Measurements from ENCODE around the gene STRADA. TPM values are rescaled to one million over a fixed set of nuclear protein-coding genes. Genes with fewer than 3 reads are reported as not detected.

Gene STRADA
- total and polyA plus RNA-seq, 2 of the 8 experiments (the other 6 are each of a cell fraction or from before 2014, with no cell fraction given), result 35.6 to 43.3 TPM

DNA sequence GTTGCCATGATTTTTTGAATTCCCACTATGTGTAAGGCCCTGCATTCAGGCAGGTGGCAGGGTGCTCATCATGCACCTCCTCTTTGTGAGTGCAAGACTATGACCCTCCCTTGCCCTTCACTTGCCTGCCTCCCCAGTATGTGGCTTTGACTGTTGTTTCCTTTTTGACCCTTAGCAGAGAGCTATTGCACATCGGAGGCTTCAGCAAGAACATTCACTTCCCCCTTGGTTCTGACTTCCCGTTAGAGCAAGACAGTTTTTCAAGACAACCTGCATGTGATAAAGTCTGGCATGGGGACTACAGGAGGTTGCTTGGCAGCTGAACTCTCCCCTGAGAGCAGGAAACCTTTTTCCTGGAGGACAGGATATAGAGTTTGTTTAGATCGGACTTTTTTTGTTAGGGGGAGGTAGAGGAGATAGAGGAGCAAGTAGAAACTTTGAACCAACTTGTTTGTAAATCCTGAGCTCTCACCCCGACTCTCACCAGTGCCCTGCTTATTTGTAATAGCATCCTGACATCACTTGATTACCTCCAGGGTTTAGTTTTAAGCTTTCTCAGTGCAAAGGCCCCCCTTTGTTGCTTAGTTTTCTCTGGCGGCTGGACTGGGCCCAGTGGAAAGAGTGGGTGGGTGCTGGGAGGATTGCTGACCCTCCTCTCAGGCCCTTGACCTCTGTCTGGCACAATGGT, 75.9 kb downstream of the STRADA start:
- FAIRE-seq, result no peak
- Histone ChIP-seq H3K14ac (ENCODE audit: insufficient read length) (no peak overlapping the region), H2BK15ac (ENCODE audit: low read length) (no peak overlapping the region), H3K79me2 (ENCODE audit: control insufficient read depth in 1 of 2, insufficient read depth in 2 of 2, low read length in 2 of 2) (no peaks in the 10 kb centered on the region), H4K20me1 (replicated peaks in 1 of 2; ENCODE audit: control insufficient read depth in 1 of 2, insufficient read depth in 2 of 2, low read length in 2 of 2) (no peaks in the 10 kb centered on the region), H2BK5ac (ENCODE audit: low read depth, low read length) (no peak overlapping the region; the same call in 1 of the 2 replicates), H3K27ac (ENCODE audit: low read depth, low read length) (no peak overlapping the region), H3K9ac (replicated peaks in 1 of 4; ENCODE audit: extremely low read depth in 1 of 4, low read depth in 3 of 4, low read length in 3 of 4) (no peak overlapping the region), H3K4me2 (ENCODE audit: insufficient read depth in 1 of 2, low read depth in 2 of 2, low read length in 2 of 2) (no peak overlapping the region), H3K9me3 (ENCODE audit: insufficient read depth in 2 of 2, low read depth in 1 of 2, low read length in 1 of 2) (no peaks in the 10 kb centered on the region), H3K23me2 (ENCODE audit: low read depth, low read length) (no peaks in the 10 kb centered on the region), H3K79me1 (ENCODE audit: low read depth, low read length) (no peaks in the 10 kb centered on the region), H3K4ac (replicated peaks; ENCODE audit: insufficient read length, low read depth, low read length) (no peak overlapping the region), H3K23ac (ENCODE audit: insufficient read length) (no peak overlapping the region), H2BK20ac (ENCODE audit: low read length) (no peak overlapping the region), H4K8ac (ENCODE audit: extremely low read depth, insufficient read depth, low read length) (no peak overlapping the region), H3K56ac (replicated peaks; ENCODE audit: insufficient read length, low read depth, low read length) (no peak overlapping the region), H3K18ac (ENCODE audit: extremely low read depth, low read length) (no peak overlapping the region), H2AK5ac (ENCODE audit: low read depth, low read length) (no peak overlapping the region), H2AFZ (ENCODE audit: low read length) (no peak overlapping the region), H3K36me3 (ENCODE audit: control insufficient read depth in 2 of 4, insufficient read depth in 4 of 4, low read length in 3 of 4) (no peaks in the 10 kb centered on the region; a peak in 1 of 8 replicates), H3K27me3 (replicated peaks in 1 of 4; ENCODE audit: control insufficient read depth in 3 of 4, extremely low read depth in 1 of 4, insufficient read depth in 3 of 4, low read length in 3 of 4) (no peaks in the 10 kb centered on the region), H3K4me1 (replicated peaks in 1 of 4; ENCODE audit: control insufficient read depth in 3 of 4, insufficient read depth in 4 of 4, low read length in 3 of 4) (no peaks in the 10 kb centered on the region), H4K91ac (replicated peaks; ENCODE audit: insufficient read length, low read length) (no peak overlapping the region), H2BK120ac (replicated peaks; ENCODE audit: low read depth, low read length) (no peak overlapping the region), H2BK12ac (ENCODE audit: low read depth, low read length) (no peak overlapping the region), H3K4me3 (ENCODE audit: extremely low read depth in 1 of 4, insufficient read depth in 2 of 4, low read depth in 3 of 4, low read length in 4 of 4) (no peak overlapping the region), H4K5ac (ENCODE audit: insufficient read length, low read depth, low read length) (no peak overlapping the region)
- WGBS, 2 experiments (ENCODE audit: extremely low coverage in 1 of 2, insufficient coverage in 1 of 2, insufficient read length in 1 of 2, insufficient replicate concordance in 2 of 2, low coverage in 1 of 2, low lambda C conversion rate in 2 of 2, missing lambda C conversion rate in 1 of 2), result 94% methylated on average over 5 of the region's 5 CpGs; no CpG with 5 or more reads in 1 of the 2 experiments
- CTCF ChIA-PET (ENCODE audit: partially characterized antibody), result interaction anchor here (0.5 to 3.4 kb wide), 17 partner anchors 11 to 1170 kb away, joined by 3 to 14 read pairs (median 4); no protein-coding TSS in a partner anchor
- DNase-seq (ENCODE audit: low read depth in 1 of 2, low spot score in 2 of 2), result no peak
- POLR2A ChIA-PET (ENCODE audit: partially characterized antibody), result interaction anchor here (0.9 to 1.8 kb wide), 3 partner anchors 9 to 11 kb away, joined by 3 to 6 read pairs (median 3); no protein-coding TSS in a partner anchor
- no peak for TF ChIP-seq RXRA (IDR thresholded peaks at IDR 0.05; ENCODE audit: insufficient read depth, low read depth, low read length)
- no peak for TF ChIP-seq KDM5A (IDR thresholded peaks at IDR 0.05; ENCODE audit: low read length)
- TF ChIP-seq HDAC6 (IDR thresholded peaks at IDR 0.05; ENCODE audit: low read depth, low read length), result no peak

Data from H1 (cell line).